Erythroblast (primary cell): ENCODE results near the gene GABBR2.

Source experiments
- GATA1 ChIP-seq: IDR thresholded peaks from 2 replicates; pipeline ENCODE4 v1.6.1; 2011; ENCODE audit warnings: low read depth, mild to moderate bottlenecking, control low read depth, low read length, moderate library complexity
- POLR2A ChIP-seq: IDR thresholded peaks from 2 replicates; pipeline ENCODE4 v1.6.1; 2011; ENCODE audit warnings: mild to moderate bottlenecking, low read length

- TF ChIP-seq POLR2A (no peak), GATA1 (no peak)
These were observed 345.1 kb downstream of the GABBR2 start for GRCh38 chr9:98363644-98364043.
